Thoracic aorta (tissue), 2 donors: Measurements from ENCODE around the gene BLMH. TPM values are rescaled to one million over a fixed set of nuclear protein-coding genes. Genes with fewer than 3 reads are reported as not detected.
"Not testable (repeated sequence)": the region's sequence is repeated elsewhere in the genome, so short reads cannot be mapped to it uniquely, and the experiment has no call there.

ENCODE experiments used
- ATAC-seq: fragments of 150-250 bp; one replicate; pipeline ENCODE4 v1.8.0; 2017; ENCODE audit warnings: low read depth; ENCODE audit not compliant: insufficient number of reproducible peaks, low FRiP score
- DNase-seq: peaks from one replicate; pipeline ENCODE4 v3.0.0-alpha.2; 2020; ENCODE audit warnings: low spot score
- H3K27ac ChIP-seq, 2 donors: fragments of 200-600 bp; sonication (generic); 1 replicate in 1 of 2; 2 replicates in 1 of 2; pipeline ENCODE4 v1.5.1; 2016; ENCODE audit warnings: mild to moderate bottlenecking in 2 of 2, moderate library complexity in 2 of 2
- H3K27me3 ChIP-seq: fragments of 200-600 bp; sonication (generic); replicated peaks from 2 replicates; pipeline ENCODE4 v1.6.0; 2016; ENCODE audit warnings: mild to moderate bottlenecking; ENCODE audit not compliant: insufficient read depth
- H3K36me3 ChIP-seq: fragments of 200-600 bp; sonication (generic); one replicate; pipeline ENCODE4 v1.5.1; 2016
- H3K4me1 ChIP-seq, 2 donors: fragments of 200-600 bp; sonication (generic); 1 replicate in 1 of 2; 2 replicates in 1 of 2; pipeline versions ENCODE4 v1.5.1 to v1.6.0; 2016; ENCODE audit warnings: low read depth in 2 of 2, mild to moderate bottlenecking in 1 of 2; ENCODE audit not compliant: control insufficient read depth in 1 of 2
- H3K4me3 ChIP-seq: fragments of 200-600 bp; sonication (generic); 2 replicates; pipeline ENCODE4 v1.5.1; 2016; ENCODE audit warnings: mild to moderate bottlenecking
- H3K9me3 ChIP-seq: fragments of 200-600 bp; sonication (generic); 2 replicates; pipeline ENCODE4 v1.5.1; 2016
- total RNA-seq, 2 donors: library from RNA; depleted of rRNA; stranded (reverse); fragments of >200 nt; gene quantifications; one replicate each; pipeline versions ENCODE4 v1.1.0 to v1.2.3, GENCODE V29; 2016
- TF ChIP-seq, protein P1 (sequence below): fragments of 200-600 bp; sonication (generic); IDR thresholded peaks from one replicate; pipeline ENCODE4 v1.5.1; 2019; ENCODE audit warnings: antibody characterized with exemption

BLMH gene
- total RNA-seq, 2 donors from 2014 or later: 21.5 to 34.6 TPM

DNA sequence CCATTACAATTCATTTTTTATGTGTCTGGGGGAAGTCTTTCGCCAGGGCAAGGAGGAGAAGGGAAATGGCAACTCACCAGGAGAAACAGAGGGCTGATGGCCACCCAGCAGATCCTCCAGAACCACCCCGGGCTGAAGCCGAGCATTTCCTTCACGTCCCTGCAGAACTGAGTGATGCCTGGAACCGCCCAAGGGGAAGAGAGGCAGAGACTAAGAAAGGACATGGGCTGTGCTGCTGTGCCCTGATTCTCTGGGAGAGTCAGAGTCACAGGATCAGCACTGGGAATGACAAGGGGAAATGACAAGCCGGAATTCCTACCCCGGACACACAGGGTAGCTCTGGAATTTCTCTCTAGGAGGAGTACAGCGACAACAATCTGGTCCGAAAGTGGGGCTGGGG is 84.1 kb downstream of the BLMH start:
- TF ChIP-seq, protein P1, sequence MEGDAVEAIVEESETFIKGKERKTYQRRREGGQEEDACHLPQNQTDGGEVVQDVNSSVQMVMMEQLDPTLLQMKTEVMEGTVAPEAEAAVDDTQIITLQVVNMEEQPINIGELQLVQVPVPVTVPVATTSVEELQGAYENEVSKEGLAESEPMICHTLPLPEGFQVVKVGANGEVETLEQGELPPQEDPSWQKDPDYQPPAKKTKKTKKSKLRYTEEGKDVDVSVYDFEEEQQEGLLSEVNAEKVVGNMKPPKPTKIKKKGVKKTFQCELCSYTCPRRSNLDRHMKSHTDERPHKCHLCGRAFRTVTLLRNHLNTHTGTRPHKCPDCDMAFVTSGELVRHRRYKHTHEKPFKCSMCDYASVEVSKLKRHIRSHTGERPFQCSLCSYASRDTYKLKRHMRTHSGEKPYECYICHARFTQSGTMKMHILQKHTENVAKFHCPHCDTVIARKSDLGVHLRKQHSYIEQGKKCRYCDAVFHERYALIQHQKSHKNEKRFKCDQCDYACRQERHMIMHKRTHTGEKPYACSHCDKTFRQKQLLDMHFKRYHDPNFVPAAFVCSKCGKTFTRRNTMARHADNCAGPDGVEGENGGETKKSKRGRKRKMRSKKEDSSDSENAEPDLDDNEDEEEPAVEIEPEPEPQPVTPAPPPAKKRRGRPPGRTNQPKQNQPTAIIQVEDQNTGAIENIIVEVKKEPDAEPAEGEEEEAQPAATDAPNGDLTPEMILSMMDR: no peak
- Histone ChIP-seq H3K4me3 (no peak overlapping the region), H3K9me3 (no peaks in the 10 kb centered on the region), H3K27me3 (no peaks in the 10 kb centered on the region), H3K27ac (no peak overlapping the region), H3K36me3 (peaks cover 3% of the 10 kb centered on the region), H3K4me1 (no peaks in the 10 kb centered on the region)
- DNase-seq (no peak), ATAC-seq (no peak)

DNA sequence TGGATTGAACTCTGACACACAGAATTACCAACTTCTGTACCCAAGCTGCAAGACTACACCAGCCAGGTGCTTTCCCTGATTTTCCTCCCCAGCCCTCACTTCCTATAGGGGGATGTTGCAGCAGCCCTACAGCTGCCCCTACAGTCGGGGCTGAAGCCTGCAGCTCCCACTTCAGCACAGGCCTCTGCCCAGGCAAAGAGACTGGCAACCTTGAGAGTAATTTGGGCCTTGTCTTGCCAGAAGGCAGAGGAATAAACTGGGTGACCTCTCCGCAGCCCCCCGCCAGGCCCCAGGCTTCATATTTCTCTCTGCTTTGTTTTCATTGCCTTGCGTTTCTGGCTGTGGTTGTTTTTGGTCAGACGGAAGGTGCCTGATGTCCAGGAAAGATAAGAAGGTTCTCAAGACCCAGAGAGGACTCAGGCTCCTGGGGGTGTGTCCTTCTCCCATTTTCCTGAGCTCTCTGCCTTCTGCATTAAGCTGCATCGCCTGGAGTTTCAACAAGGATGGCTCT is 88.2 kb downstream of the BLMH start:
- no peaks in the 10 kb centered on the region for H3K36me3 ChIP-seq
- H3K27ac ChIP-seq: no peak overlapping the region
- no peaks in the 10 kb centered on the region for H3K9me3 ChIP-seq
- no peak for ATAC-seq
- DNase-seq: no peak
- TF ChIP-seq, protein P1: no peak
- no peaks in the 10 kb centered on the region for H3K4me1 ChIP-seq
- no peak overlapping the region for H3K4me3 ChIP-seq
- no peaks in the 10 kb centered on the region for H3K27me3 ChIP-seq

DNA sequence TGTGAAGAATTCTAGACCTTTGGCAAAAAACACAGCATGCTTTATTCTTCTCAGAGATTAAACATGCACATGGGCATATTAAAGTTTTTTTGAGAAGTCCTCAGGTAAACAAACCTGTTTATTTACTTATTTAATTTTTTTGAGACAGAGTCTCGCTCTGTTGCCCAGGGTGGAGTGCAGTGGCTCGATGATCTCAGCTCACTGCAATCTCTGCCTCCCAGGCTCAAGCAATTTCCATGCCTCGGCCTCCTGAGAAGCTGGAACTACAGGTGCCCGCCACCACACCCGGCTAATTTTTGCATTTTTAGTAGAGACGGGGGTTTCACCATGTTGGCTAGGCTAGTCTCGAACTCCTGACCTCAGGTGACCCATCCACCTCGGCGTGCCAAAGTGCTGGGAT is 91.1 kb downstream of the BLMH start:
- not testable (repeated sequence) for ATAC-seq, H3K27ac ChIP-seq, H3K4me1 ChIP-seq, H3K4me3 ChIP-seq, H3K36me3 ChIP-seq, DNase-seq, H3K9me3 ChIP-seq, H3K27me3 ChIP-seq

DNA sequence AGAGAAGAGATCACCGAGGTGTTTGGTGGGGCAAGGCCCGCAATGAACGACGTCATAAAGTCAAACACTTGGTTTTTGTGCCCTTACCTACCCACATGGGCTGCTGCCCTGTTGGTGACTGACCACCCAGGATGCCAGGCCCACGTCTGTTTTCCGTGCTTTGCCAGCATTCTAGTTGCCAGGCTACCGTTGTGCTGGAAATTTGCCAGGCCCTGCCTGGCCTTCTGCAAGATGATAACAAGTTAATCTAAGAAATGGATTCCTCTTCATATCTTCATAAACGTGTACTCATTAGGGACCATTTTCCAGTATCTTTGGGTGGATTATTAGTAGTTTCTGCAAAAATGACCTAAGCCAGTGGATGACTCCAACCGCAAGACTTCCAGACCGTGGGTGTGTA is 91.6 kb downstream of the BLMH start:
- Histone ChIP-seq H3K36me3 (no peaks in the 10 kb centered on the region), H3K4me1 (no peaks in the 10 kb centered on the region), H3K27ac (no peak overlapping the region), H3K27me3 (no peaks in the 10 kb centered on the region), H3K4me3 (no peak overlapping the region), H3K9me3 (no peaks in the 10 kb centered on the region)
- TF ChIP-seq, protein P1: no peak
- no peak for ATAC-seq
- DNase-seq: no peak

DNA sequence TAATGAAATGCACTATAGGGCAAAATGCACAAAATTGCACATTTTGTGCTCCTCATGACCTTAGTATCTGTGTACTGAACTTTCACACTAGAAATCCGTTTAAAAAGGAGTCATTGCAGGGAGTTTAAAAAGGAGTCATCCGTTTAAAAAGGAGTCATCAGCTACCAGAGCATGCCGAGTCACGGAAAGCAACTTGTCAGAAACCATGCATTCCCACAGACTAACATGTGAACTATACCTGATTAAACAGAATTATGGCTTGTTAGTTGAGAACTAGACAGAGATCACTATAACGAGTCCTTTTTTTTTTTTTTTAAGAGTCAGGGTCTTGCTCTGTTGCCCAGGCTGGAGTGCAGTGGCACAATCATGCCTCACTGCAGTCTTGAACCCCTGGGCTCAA is 92.1 kb downstream of the BLMH start:
- ATAC-seq (no peak), DNase-seq (no peak)
- no peaks in the 10 kb centered on the region for H3K9me3 ChIP-seq
- no peaks in the 10 kb centered on the region for H3K36me3 ChIP-seq
- no peaks in the 10 kb centered on the region for H3K4me1 ChIP-seq
- H3K27ac ChIP-seq: no peak overlapping the region
- H3K4me3 ChIP-seq: no peak overlapping the region
- H3K27me3 ChIP-seq: no peaks in the 10 kb centered on the region
- TF ChIP-seq, protein P1: no peak

Other genes with a start within 250 kb of the BLMH start
- gene NSRP1, start 175.1 kb downstream of the BLMH start, total RNA-seq: 10 to 100 TPM; 32.9 to 58.3 TPM
- gene SLC6A4, start 56.2 kb downstream of the BLMH start, total RNA-seq: 10 to 100 TPM in 1 of 2 donors, 1 to 10 TPM in 1; 1.6 to 15.2 TPM
- not detected for gene TMIGD1, start 42.1 kb upstream of the BLMH start, total RNA-seq
- 100 to 1,000 TPM in 1 of 2 donors, 10 to 100 TPM in 1; 55.2 to 109 TPM for gene CPD, start 87.0 kb upstream of the BLMH start, total RNA-seq
- 10 to 100 TPM; 29.6 to 54.9 TPM for gene GOSR1, start 185.5 kb upstream of the BLMH start, total RNA-seq